Urinary bladder (tissue), 4 donors: ENCODE measurements around the gene KIR3DL1. TPM values are rescaled to one million over a fixed set of nuclear protein-coding genes. Genes with fewer than 3 reads are reported as not detected.
"Not testable (repeated sequence)": the region's sequence is repeated elsewhere in the genome, so short reads cannot be mapped to it uniquely, and the experiment has no call there.

Experiments used
- DNase-seq: peaks from one replicate; pipeline ENCODE4 v3.0.0-alpha.2; 2015; ENCODE audit errors: extremely low spot score
- H3K27ac ChIP-seq: one replicate; pipeline ENCODE4 v1.5.1; 2013; ENCODE audit warnings: low read depth, mild to moderate bottlenecking, moderate library complexity
- H3K36me3 ChIP-seq: one replicate; pipeline ENCODE4 v1.6.1; 2013; ENCODE audit warnings: mild to moderate bottlenecking, moderate library complexity; ENCODE audit not compliant: insufficient read depth
- H3K4me1 ChIP-seq: one replicate; pipeline ENCODE4 v1.6.1; 2013; ENCODE audit warnings: mild to moderate bottlenecking, moderate library complexity; ENCODE audit not compliant: insufficient read depth
- H3K4me3 ChIP-seq: one replicate; pipeline ENCODE4 v1.5.1; 2013; ENCODE audit warnings: low read depth, low read length
- WGBS: extraction: QIAGEN DNeasy Blood & Tissue Kit; methylation state at CpG from one replicate; pipeline ENCODE4 v1.1.7; 2013; 5-methylcytosine and 5-hydroxymethylcytosine counted together
- polyA plus RNA-seq: library from polyadenylated mRNA; stranded (reverse); fragments of 200-250 nt; gene quantifications from one replicate; pipeline ENCODE4 v1.2.3, GENCODE V29; 2013
- total RNA-seq: library from RNA; depleted of rRNA; stranded (reverse); fragments of >200 nt; gene quantifications from one replicate; pipeline ENCODE4 v1.2.3, GENCODE V29; 2014
- donor health status: healthy with polysubstance abuse.
- donor health status: healthy.

Gene KIR3DL1
- total and polyA plus RNA-seq, 2 donors: not detected

DNA sequence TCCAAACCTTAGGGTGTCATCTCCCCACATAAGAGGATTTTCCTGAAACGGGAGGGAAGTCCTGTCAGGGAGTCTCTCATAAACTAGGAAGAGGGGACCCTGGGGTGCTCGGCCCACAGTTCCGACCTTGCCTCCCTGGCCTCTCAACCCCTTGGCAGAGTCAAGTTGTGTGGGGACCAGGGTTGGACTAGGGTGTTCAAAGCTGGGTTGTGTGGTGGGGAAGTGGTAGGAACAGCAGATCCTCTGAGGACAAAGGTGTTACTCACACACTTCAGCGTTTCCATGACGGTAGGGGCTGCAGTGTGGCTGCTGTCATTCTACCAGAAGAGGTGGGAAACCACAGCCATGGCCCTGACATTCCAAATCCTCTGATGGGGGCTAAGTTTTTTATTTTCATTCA, 18.9 kb downstream of the KIR3DL1 start:
- DNase-seq, H3K4me1 ChIP-seq, H3K4me3 ChIP-seq, H3K27ac ChIP-seq, H3K36me3 ChIP-seq: not testable (repeated sequence)
- 70% methylated on average over 5 of the region's 5 CpGs for WGBS

DNA sequence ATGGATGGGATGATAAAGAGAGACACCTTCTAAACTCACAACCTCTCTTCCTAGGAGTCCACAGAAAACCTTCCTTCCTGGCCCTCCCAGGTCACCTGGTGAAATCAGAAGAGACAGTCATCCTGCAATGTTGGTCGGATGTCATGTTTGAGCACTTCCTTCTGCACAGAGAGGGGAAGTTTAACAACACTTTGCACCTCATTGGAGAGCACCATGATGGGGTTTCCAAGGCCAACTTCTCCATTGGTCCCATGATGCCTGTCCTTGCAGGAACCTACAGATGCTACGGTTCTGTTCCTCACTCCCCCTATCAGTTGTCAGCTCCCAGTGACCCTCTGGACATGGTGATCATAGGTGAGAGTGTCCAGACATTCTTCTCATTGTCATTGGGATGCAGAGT, 21.3 kb downstream of the KIR3DL1 start:
- H3K4me1 ChIP-seq, H3K36me3 ChIP-seq, H3K27ac ChIP-seq, DNase-seq, H3K4me3 ChIP-seq: not testable (repeated sequence)
- 66% methylated on average over 2 of the region's 2 CpGs for WGBS

GRCh38 chr19:54843171-54843570, 26.9 kb downstream of the KIR3DL1 start:
- not testable (repeated sequence) for H3K27ac ChIP-seq, H3K4me1 ChIP-seq, H3K4me3 ChIP-seq, H3K36me3 ChIP-seq, DNase-seq
- 63% methylated on average over 8 of the region's 8 CpGs for WGBS

GRCh38 chr19:54850061-54850640, 33.9 kb downstream of the KIR3DL1 start, which contains the start of gene KIR3DL2:
TSS of gene KIR3DL2 (plus strand) at chr19:54850443. CDS start at chr19:54850476, 33 bp downstream.
- 89% methylated on average over 16 of the region's 16 CpGs for WGBS
- H3K36me3 ChIP-seq, DNase-seq, H3K4me1 ChIP-seq, H3K27ac ChIP-seq, H3K4me3 ChIP-seq: not testable (repeated sequence)

DNA sequence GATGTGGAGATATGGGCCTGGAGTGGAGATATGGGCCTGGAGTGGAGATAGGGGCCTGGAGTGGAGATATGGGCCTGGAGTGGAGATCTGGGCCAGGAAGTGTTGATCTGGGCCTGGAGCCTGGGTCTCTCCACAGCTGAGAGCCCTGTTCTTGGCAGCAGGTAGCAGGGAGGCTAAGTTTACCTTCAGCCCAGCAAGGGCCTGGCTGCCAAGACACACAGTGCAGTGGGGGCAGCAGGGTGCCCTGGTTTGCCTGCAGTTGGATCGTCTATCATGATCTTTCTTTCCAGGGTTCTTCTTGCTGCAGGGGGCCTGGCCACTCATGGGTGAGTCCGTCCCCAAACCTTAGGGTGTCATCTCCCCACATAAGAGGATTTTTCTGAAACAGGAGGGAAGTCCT, 34.7 kb downstream of the KIR3DL1 start:
- no peak for DNase-seq
- 65% methylated on average over 2 of the region's 2 CpGs for WGBS

DNA sequence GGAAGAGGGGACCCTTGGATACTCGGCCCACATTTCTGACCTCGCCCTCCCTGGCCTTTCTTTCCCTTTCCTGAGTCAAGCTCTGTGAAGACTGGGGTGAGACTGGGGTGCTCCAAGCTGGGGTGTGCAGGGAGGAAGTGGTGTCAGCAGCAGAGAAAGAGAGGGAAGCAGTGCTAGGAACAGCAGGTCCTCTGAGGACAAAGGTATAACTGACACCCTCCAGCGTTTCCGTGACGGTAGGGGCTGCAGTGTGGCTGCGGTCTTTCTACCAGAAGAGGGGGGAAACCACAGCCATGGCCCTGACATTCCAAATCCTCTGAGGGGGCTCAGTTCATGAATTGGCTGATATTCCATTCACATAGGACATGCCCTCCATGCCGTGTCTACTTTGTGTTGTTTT, 35.1 kb downstream of the KIR3DL1 start:
- no peak for DNase-seq
- WGBS: 86% methylated on average over 7 of the region's 7 CpGs
- Histone ChIP-seq H3K27ac (no peak overlapping the region), H3K4me1 (no peaks in the 10 kb centered on the region), H3K4me3 (no peak overlapping the region), H3K36me3 (no peaks in the 10 kb centered on the region)

More for the DNA sequence above, 34.7 kb downstream of the KIR3DL1 start:
- H3K4me1 ChIP-seq: no peaks in the 10 kb centered on the region
- H3K4me3 ChIP-seq: no peak overlapping the region
- no peaks in the 10 kb centered on the region for H3K36me3 ChIP-seq
- H3K27ac ChIP-seq: no peak overlapping the region

GRCh38 chr19:54855241-54855640, 39.0 kb downstream of the KIR3DL1 start:
- DNase-seq, H3K4me1 ChIP-seq, H3K4me3 ChIP-seq, H3K36me3 ChIP-seq, H3K27ac ChIP-seq: not testable (repeated sequence)
- 62% methylated on average over 1 of the region's 1 CpG for WGBS

- not testable (repeated sequence) for H3K27ac ChIP-seq, H3K4me3 ChIP-seq, H3K4me1 ChIP-seq, H3K36me3 ChIP-seq, DNase-seq
- WGBS: 62% methylated on average over 3 of the region's 3 CpGs
Measured at GRCh38 chr19:54858476-54858875, 42.2 kb downstream of the KIR3DL1 start.

DNA sequence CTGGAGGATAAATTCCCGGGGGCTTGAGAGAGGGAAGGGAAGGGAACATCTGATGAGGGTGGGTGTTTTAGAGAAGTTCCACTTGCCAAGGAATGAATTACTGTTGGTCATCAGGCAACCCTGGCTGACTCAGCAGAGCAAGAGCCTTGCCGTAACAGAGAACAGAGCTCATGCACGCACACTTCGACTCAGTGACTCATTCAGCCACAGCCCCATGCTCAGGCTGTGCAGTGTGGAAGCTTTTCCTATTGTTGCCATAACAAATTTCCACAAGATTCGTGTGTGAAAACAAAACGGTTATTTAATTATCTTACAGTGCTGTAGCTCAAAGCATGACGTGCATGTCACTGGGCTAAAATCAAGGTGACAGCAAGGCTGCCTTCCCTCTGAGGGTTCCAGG, 43.2 kb downstream of the KIR3DL1 start:
- H3K36me3 ChIP-seq, H3K4me3 ChIP-seq, DNase-seq, H3K27ac ChIP-seq, H3K4me1 ChIP-seq: not testable (repeated sequence)
- 79% methylated on average over 7 of the region's 7 CpGs for WGBS

DNA sequence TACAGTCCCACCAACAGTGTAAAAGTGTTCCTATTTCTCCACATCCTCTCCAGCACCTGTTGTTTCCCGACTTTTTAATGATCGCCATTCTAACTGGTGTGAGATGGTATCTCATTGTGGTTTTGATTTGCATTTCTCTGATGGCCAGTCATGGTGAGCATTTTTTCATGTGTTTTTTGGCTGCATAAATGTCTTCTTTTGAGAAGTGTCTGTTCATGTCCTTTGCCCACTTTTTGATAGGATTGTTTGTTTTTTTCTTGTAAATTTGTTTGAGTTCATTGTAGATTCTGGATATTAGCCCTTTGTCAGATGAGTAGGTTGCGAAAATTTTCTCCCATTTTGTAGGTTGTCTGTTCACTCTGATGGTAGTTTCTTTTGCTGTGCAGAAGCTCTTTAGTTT, 47.2 kb downstream of the KIR3DL1 start:
- not testable (repeated sequence) for H3K4me1 ChIP-seq, H3K4me3 ChIP-seq, H3K36me3 ChIP-seq, DNase-seq, H3K27ac ChIP-seq
- 100% methylated on average over 2 of the region's 3 CpGs for WGBS

DNA sequence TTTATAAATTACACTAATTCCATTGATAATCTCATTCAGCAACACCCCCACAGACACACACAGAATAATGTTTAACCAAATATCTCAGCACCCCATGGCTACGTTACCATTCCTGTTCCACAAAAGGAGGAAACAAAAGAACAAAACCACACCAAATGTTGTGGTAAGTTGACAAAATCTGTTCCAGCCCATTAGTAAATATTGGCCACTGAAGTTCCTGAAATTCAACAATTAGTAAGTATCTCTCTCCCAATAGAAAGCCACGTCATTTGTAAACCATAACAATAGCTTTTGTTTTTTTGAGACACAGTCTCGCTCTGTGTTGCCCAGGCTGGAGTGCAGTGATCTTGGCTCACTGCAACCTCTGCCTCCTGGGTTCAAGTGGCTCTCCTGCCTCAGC, 55.4 kb downstream of the KIR3DL1 start:
- Histone ChIP-seq H3K4me1 (no peaks in the 10 kb centered on the region), H3K4me3 (no peak overlapping the region), H3K36me3 (no peaks in the 10 kb centered on the region), H3K27ac (no peak overlapping the region)
- WGBS: 71% methylated on average over 3 of the region's 3 CpGs
- DNase-seq: no peak

DNA sequence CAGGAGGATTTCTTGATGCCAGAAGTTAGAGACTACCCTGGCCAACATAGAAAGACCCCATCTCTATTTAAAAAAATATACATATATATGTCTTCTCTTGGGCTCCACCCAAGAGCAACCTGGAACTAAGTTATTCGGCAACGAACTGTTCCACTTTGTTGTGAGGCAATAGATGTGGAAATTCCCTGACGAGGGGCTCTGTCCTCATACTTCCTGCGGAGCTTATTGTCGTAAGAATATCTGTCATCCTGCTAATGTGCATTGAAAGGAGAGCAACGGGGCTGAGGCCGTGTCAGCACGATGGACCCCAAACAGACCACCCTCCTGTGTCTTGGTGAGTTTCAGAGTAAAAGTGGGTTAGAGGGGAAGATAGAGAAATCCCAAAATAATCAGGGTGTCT, 57.7 kb downstream of the KIR3DL1 start, which contains the start of gene FCAR:
Gene FCAR (plus strand): TSS at position 246 of the 400 bp plus-strand sequence. CDS start 55 bp downstream, at position 301.
- DNase-seq: no peak
- WGBS: 79% methylated on average over 8 of the region's 8 CpGs
- no peaks in the 10 kb centered on the region for H3K36me3 ChIP-seq
- no peaks in the 10 kb centered on the region for H3K4me1 ChIP-seq
- no peak within 1 kb of the TSS for H3K27ac ChIP-seq
- no peak within 1 kb of the TSS for H3K4me3 ChIP-seq

DNA sequence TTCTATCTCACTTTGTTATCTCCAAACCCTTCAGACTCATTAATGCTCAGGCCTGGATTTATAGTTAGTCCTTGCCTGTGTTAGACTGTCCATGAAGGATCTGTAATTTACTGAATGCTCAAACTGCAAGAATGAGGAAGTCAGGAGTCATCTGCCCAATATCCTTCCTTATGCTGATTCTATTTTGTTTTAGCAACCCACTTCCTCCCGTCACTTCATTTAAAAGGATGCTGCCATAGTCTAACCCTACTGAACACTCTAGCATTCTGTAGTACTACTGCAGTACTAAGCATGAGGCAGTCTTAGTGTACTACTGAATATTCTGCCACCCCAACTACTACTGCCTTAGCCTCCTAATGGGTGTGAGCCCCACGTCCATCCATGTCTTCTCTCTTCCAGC, 59.2 kb downstream of the KIR3DL1 start:
- WGBS: 41% methylated on average over 2 of the region's 2 CpGs
- DNase-seq: no peak

GRCh38 chr19:54877471-54877870, 61.2 kb downstream of the KIR3DL1 start:
- Histone ChIP-seq H3K4me3 (no peak overlapping the region), H3K36me3 (no peaks in the 10 kb centered on the region)
- 61% methylated on average over 3 of the region's 3 CpGs for WGBS

More for the DNA sequence above, 59.2 kb downstream of the KIR3DL1 start:
- Histone ChIP-seq H3K36me3 (no peaks in the 10 kb centered on the region), H3K4me3 (no peak overlapping the region), H3K27ac (no peak overlapping the region), H3K4me1 (no peaks in the 10 kb centered on the region)

More at GRCh38 chr19:54877471-54877870, 61.2 kb downstream of the KIR3DL1 start:
- H3K27ac ChIP-seq: no peak overlapping the region
- no peaks in the 10 kb centered on the region for H3K4me1 ChIP-seq
- no peak for DNase-seq
